IMR-90 (cell line): ENCODE results near the gene FAM241A. TPM values are rescaled to one million over a fixed set of nuclear protein-coding genes. Genes with fewer than 3 reads are reported as not detected.

Experiments used
- ATAC-seq: fragments of 200-7000 bp; cut with Tn5 transposase; 2 replicates; pipeline ENCODE4 v1.9.1; 2020; ENCODE audit warnings: low read depth, mild to moderate bottlenecking, moderate library complexity
- BruUV-seq: library from RNA; stranded (reverse); fragments of 400-500 nt; replicated peaks from 2 replicates; lab custom pipeline; 2021; lab: Mats Ljungman, UMichigan
- CTCF ChIA-PET: fragments of 300-600 bp; formaldehyde crosslinking; extraction: SDS; loops from one replicate; lab custom pipeline; 2021; ENCODE audit warnings: antibody characterized with exemption; lab: Yijun Ruan, JAX
- POLR2A ChIA-PET: fragments of 300-600 bp; sonication (Branson Sonifier 250); formaldehyde crosslinking; loops from one replicate; lab custom pipeline; 2022; ENCODE audit warnings: antibody characterized with exemption; ENCODE audit not compliant: unreplicated experiment; lab: Charles Lee
- DNase-seq: peaks from one replicate; pipeline ENCODE4 v3.0.0; 2013
- H2AFZ ChIP-seq: replicated peaks from 2 replicates; pipeline ENCODE3; 2013; ENCODE audit warnings: low read length, mild to moderate bottlenecking; ENCODE audit not compliant: poor library complexity
- H2AK5ac ChIP-seq: 2 replicates; pipeline ENCODE4 v1.6.1; 2013; ENCODE audit warnings: low read depth, low read length, inconsistent platforms
- H2AK9ac ChIP-seq: replicated peaks from 2 replicates; pipeline ENCODE3; 2013; ENCODE audit warnings: mild to moderate bottlenecking, low read depth, low read length, moderate library complexity; ENCODE audit not compliant: poor library complexity
- H2BK120ac ChIP-seq: 2 replicates; pipeline ENCODE4 v1.6.1; 2013; ENCODE audit warnings: low read depth, low read length, inconsistent platforms
- H2BK15ac ChIP-seq: 3 replicates; pipeline ENCODE4 v1.6.1; 2013; ENCODE audit warnings: low read depth, low read length, inconsistent platforms
- H2BK20ac ChIP-seq: 2 replicates; pipeline ENCODE4 v1.6.1; 2013; ENCODE audit warnings: low read depth, mild to moderate bottlenecking, inconsistent platforms, low read length, moderate library complexity
- H2BK5ac ChIP-seq: 2 replicates; pipeline ENCODE4 v1.6.1; 2013; ENCODE audit warnings: mild to moderate bottlenecking, low read depth, low read length, inconsistent platforms; ENCODE audit not compliant: poor library complexity, severe bottlenecking
- H3K14ac ChIP-seq: replicated peaks from 2 replicates; pipeline ENCODE4 v1.6.1; 2013; ENCODE audit warnings: low read depth, low read length, inconsistent platforms
- H3K18ac ChIP-seq: 2 replicates; pipeline ENCODE4 v1.6.1; 2013; ENCODE audit warnings: low read depth, low read length, control low read depth
- H3K23ac ChIP-seq: 2 replicates; pipeline ENCODE4 v1.6.1; 2013; ENCODE audit warnings: low read depth, low read length, inconsistent platforms
- H3K27ac ChIP-seq: 2 replicates; pipeline ENCODE4 v1.5.1; 2013; ENCODE audit warnings: mild to moderate bottlenecking, control low read depth, low read length; ENCODE audit not compliant: insufficient read depth
- H3K27me3 ChIP-seq: 2 replicates; pipeline ENCODE4 v1.6.1; 2013; ENCODE audit warnings: low read length; ENCODE audit not compliant: control insufficient read depth, insufficient read depth
- H3K36me3 ChIP-seq: 2 replicates; pipeline ENCODE4 v1.6.1; 2013; ENCODE audit warnings: low read length, mixed read lengths; ENCODE audit not compliant: control insufficient read depth, insufficient read depth
- H3K4ac ChIP-seq: 2 replicates; pipeline ENCODE4 v1.6.1; 2013; ENCODE audit warnings: low read depth, low read length, inconsistent platforms
- H3K4me1 ChIP-seq: 2 replicates; pipeline ENCODE4 v1.6.1; 2013; ENCODE audit warnings: low read length, mixed read lengths; ENCODE audit not compliant: control insufficient read depth, insufficient read depth
- H3K4me2 ChIP-seq: 2 replicates; pipeline ENCODE4 v1.6.1; 2013; ENCODE audit warnings: low read depth, mild to moderate bottlenecking, control low read depth, low read length, moderate library complexity
- H3K4me3 ChIP-seq: 2 replicates; pipeline ENCODE4 v1.5.1; 2013; ENCODE audit warnings: low read depth, mild to moderate bottlenecking, control low read depth, low read length, moderate library complexity; ENCODE audit not compliant: insufficient read depth
- H3K56ac ChIP-seq: 2 replicates; pipeline ENCODE4 v1.6.1; 2013; ENCODE audit warnings: low read length, inconsistent platforms; ENCODE audit not compliant: insufficient read depth; ENCODE audit errors: extremely low read depth
- H3K79me1 ChIP-seq, 2 experiments: 2 replicates each; pipeline ENCODE4 v1.6.1; 2013; ENCODE audit warnings: low read length in 2 of 2, inconsistent platforms in 1 of 2, low read depth in 1 of 2
- H3K9ac ChIP-seq: 2 replicates; pipeline ENCODE4 v1.6.1; 2013; ENCODE audit warnings: low read depth, low read length, control low read depth
- H3K9me1 ChIP-seq: 2 replicates; pipeline ENCODE4 v1.6.1; 2013; ENCODE audit warnings: low read length, inconsistent platforms; ENCODE audit not compliant: insufficient read depth
- H3K9me3 ChIP-seq: 2 replicates; pipeline ENCODE4 v1.6.1; 2013; ENCODE audit warnings: low read length; ENCODE audit not compliant: control insufficient read depth, insufficient read depth
- H4K20me1 ChIP-seq: 2 replicates; pipeline ENCODE4 v1.6.1; 2013; ENCODE audit warnings: low read length, inconsistent platforms; ENCODE audit not compliant: insufficient read depth
- H4K5ac ChIP-seq: 2 replicates; pipeline ENCODE4 v1.6.1; 2013; ENCODE audit warnings: mild to moderate bottlenecking, low read depth, low read length, control low read depth
- H4K8ac ChIP-seq, 2 experiments: 2 replicates each; pipeline ENCODE4 v1.6.1; 2013; ENCODE audit warnings: low read depth in 2 of 2, low read length in 2 of 2, control low read depth in 1 of 2, inconsistent platforms in 1 of 2
- H4K91ac ChIP-seq: 2 replicates; pipeline ENCODE4 v1.6.1; 2013; ENCODE audit warnings: low read depth, low read length, inconsistent platforms; ENCODE audit not compliant: insufficient read depth
- BHLHE40 ChIP-seq: fragments of 150-350 bp; IDR thresholded peaks from 2 replicates; pipeline ENCODE4 v1.6.1; 2016; ENCODE audit warnings: mild to moderate bottlenecking, low read depth, low read length
- CHD1 ChIP-seq: IDR thresholded peaks from 2 replicates; pipeline ENCODE4 v1.6.1; 2012; ENCODE audit warnings: low read depth, low read length, improper control_type of control experiment
- ELK1 ChIP-seq: fragments of 150-350 bp; IDR thresholded peaks from 2 replicates; pipeline ENCODE4 v1.6.1; 2016; ENCODE audit warnings: low read depth, mild to moderate bottlenecking, low read length, moderate library complexity, borderline replicate concordance
- FOS ChIP-seq: fragments of 150-350 bp; IDR thresholded peaks from 2 replicates; pipeline ENCODE4 v1.6.1; 2016; ENCODE audit warnings: low read depth, low read length
- MAZ ChIP-seq: IDR thresholded peaks from 2 replicates; pipeline ENCODE4 v1.6.1; 2012; ENCODE audit warnings: low read depth, mild to moderate bottlenecking, low read length, improper control_type of control experiment, moderate library complexity, borderline replicate concordance
- MXI1 ChIP-seq: IDR thresholded peaks from 2 replicates; pipeline ENCODE4 v1.6.1; 2012; ENCODE audit warnings: low read depth, mild to moderate bottlenecking, low read length, moderate library complexity, borderline replicate concordance
- NFE2L2 ChIP-seq: fragments of 150-350 bp; IDR thresholded peaks from 2 replicates; pipeline ENCODE4 v1.6.1; 2016; ENCODE audit warnings: low read depth, mild to moderate bottlenecking, low read length
- POLR2A ChIP-seq: IDR thresholded peaks from 2 replicates; pipeline ENCODE4 v1.6.1; 2012; ENCODE audit warnings: mild to moderate bottlenecking, low read depth, low read length
- RCOR1 ChIP-seq: IDR thresholded peaks from 2 replicates; pipeline ENCODE4 v1.6.1; 2012; ENCODE audit warnings: mild to moderate bottlenecking, low read length, improper control_type of control experiment; ENCODE audit not compliant: insufficient replicate concordance
- RFX5 ChIP-seq: IDR thresholded peaks from 2 replicates; pipeline ENCODE4 v1.8.0; 2012; ENCODE audit warnings: low read depth, mild to moderate bottlenecking, low read length, moderate library complexity
- SMC3 ChIP-seq: fragments of 150-350 bp; IDR thresholded peaks from 2 replicates; pipeline ENCODE4 v1.6.1; 2016; ENCODE audit warnings: low read depth, mild to moderate bottlenecking, antibody characterized with exemption, low read length, moderate library complexity
- WGBS, 2 experiments: methylation state at CpG; one replicate each; pipeline versions ENCODE4 v1.1.5 to v1.1.7; 2013; ENCODE audit warnings: missing lambda C conversion rate in 2 of 2; ENCODE audit not compliant: insufficient read length in 1 of 2; ENCODE audit errors: extremely low coverage in 2 of 2; 5-methylcytosine and 5-hydroxymethylcytosine counted together
- dilution Hi-C: fragments of 300-500 bp; cut with HindIII; formaldehyde crosslinking; loops from one replicate; pipeline ENCODE4 v1.14.3; 2018; ENCODE audit warnings: low sequenced_read_pairs; ENCODE audit not compliant: unreplicated experiment
- in situ Hi-C: fragments of 300-500 bp; cut with MboI; formaldehyde crosslinking; loops from 3 replicates; pipeline ENCODE4 v1.14.3; 2019; ENCODE audit warnings: low sequenced_read_pairs, inconsistent platforms, mixed read lengths
- intact Hi-C: fragments of 100-400 bp; cut with micrococcal nuclease; formaldehyde crosslinking; loops from 2 replicates; pipeline ENCODE4 v1.10.0; 2022
- polyA plus RNA-seq, 3 experiments: library from polyadenylated mRNA; depleted of rRNA; stranded (reverse); fragments of >200 nt; gene quantifications; 2 replicates each; pipeline ENCODE4 v1.2.3, GENCODE V29; 2012; ENCODE audit warnings: low replicate concordance in 1 of 3
- total RNA-seq: library from RNA; depleted of rRNA; stranded (reverse); fragments of >200 nt; gene quantifications from 2 replicates; pipeline ENCODE4 v1.2.3, GENCODE V29; 2012
- TF ChIP-seq, protein P1 (sequence below): conservative IDR thresholded peaks from 2 replicates; pipeline ENCODE4 v1.5.1; 2012; ENCODE audit warnings: mild to moderate bottlenecking, low read depth, low read length, improper control_type of control experiment
- TF ChIP-seq, protein P2 (sequence below): fragments of 150-350 bp; IDR thresholded peaks from 2 replicates; pipeline ENCODE4 v1.6.1; 2017; ENCODE audit warnings: mild to moderate bottlenecking, antibody characterized with exemption, low read length, low read depth

Gene FAM241A
- total and polyA plus RNA-seq, 2 of the 4 experiments (the other 2 are of a cell fraction): under 0.01 to 0.24 TPM

DNA sequence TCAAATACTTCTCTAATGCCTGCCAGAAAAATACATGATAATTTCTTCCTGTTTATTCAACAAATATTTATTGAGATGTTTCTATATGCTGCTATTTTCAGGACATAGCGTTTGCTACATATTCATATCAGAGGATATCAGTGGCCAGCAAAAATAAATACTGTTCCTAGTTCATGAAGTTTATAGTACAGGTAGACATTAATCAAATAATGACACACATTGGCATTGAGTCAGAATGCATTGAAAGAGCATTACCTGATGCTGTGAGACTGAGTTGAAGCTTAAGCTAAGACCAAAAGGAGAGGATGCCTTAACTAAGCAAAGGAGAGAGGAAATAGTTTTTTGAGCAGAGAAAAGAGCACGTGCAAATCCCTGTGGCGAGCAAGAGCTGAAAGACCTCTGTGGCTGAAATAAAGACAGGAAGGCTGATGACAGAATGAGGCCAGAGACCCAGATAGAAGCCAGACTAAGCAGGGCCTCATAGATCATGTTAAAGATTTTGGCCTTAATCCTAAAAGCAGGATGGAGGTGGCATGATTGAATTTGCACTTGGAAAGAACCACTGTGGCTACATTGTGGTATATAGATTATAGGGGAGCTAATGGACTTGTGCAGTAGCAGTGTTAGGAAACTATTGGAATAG lies 36.2 kb downstream of the FAM241A start:
- Histone ChIP-seq H3K4me3 (no peak overlapping the region), H3K56ac (no peak overlapping the region), H2AFZ (no peak overlapping the region), H2BK120ac (no peak overlapping the region), H2BK20ac (no peak overlapping the region), H3K36me3 (no peaks in the 10 kb centered on the region), H2AK9ac (no peak overlapping the region), H3K4me2 (no peak overlapping the region), H2BK5ac (no peak overlapping the region), H2AK5ac (no peak overlapping the region), H3K18ac (no peak overlapping the region), H3K79me1 (no peaks in the 10 kb centered on the region), H2BK15ac (no peak overlapping the region), H3K27ac (no peak overlapping the region), H4K91ac (no peak overlapping the region), H3K23ac (no peak overlapping the region), H3K9ac (no peak overlapping the region), H3K14ac (no peak overlapping the region), H3K4ac (no peak overlapping the region), H3K9me3 (no peaks in the 10 kb centered on the region), H3K9me1 (no peaks in the 10 kb centered on the region), H4K20me1 (no peaks in the 10 kb centered on the region), H3K4me1 (no peaks in the 10 kb centered on the region), H4K5ac (no peak overlapping the region), H4K8ac (no peak overlapping the region), H3K27me3 (no peaks in the 10 kb centered on the region)
- ChIA-PET CTCF (no interaction called here), POLR2A (no interaction called here)
- dilution Hi-C loops: no loop called here
- BruUV-seq: no TSS peak
- DNase-seq (no peak), ATAC-seq (no peak)
- 90% methylated on average over 2 of the region's 3 CpGs; no CpG with 5 or more reads in 1 of the 2 experiments for WGBS, 2 experiments
- TF ChIP-seq MXI1: no peak
- no peak for TF ChIP-seq FOS
- TF ChIP-seq POLR2A: no peak
- TF ChIP-seq RCOR1: no peak
- TF ChIP-seq CHD1: no peak
- no peak for TF ChIP-seq ELK1
- TF ChIP-seq, protein P1, sequence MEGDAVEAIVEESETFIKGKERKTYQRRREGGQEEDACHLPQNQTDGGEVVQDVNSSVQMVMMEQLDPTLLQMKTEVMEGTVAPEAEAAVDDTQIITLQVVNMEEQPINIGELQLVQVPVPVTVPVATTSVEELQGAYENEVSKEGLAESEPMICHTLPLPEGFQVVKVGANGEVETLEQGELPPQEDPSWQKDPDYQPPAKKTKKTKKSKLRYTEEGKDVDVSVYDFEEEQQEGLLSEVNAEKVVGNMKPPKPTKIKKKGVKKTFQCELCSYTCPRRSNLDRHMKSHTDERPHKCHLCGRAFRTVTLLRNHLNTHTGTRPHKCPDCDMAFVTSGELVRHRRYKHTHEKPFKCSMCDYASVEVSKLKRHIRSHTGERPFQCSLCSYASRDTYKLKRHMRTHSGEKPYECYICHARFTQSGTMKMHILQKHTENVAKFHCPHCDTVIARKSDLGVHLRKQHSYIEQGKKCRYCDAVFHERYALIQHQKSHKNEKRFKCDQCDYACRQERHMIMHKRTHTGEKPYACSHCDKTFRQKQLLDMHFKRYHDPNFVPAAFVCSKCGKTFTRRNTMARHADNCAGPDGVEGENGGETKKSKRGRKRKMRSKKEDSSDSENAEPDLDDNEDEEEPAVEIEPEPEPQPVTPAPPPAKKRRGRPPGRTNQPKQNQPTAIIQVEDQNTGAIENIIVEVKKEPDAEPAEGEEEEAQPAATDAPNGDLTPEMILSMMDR: no peak
- no peak for TF ChIP-seq BHLHE40
- TF ChIP-seq, protein P2, sequence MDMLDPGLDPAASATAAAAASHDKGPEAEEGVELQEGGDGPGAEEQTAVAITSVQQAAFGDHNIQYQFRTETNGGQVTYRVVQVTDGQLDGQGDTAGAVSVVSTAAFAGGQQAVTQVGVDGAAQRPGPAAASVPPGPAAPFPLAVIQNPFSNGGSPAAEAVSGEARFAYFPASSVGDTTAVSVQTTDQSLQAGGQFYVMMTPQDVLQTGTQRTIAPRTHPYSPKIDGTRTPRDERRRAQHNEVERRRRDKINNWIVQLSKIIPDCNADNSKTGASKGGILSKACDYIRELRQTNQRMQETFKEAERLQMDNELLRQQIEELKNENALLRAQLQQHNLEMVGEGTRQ: no peak
- TF ChIP-seq RFX5: no peak
- no peak for TF ChIP-seq SMC3
- TF ChIP-seq MAZ: no peak
- TF ChIP-seq NFE2L2: no peak
- in situ Hi-C loops: no loop called here
- intact Hi-C loops: no loop called here
